GM19043 (cell line): Measurements from ENCODE around the gene CFAP53.
A peak's percentile ranks its signal among the peaks of the same experiment; 100 is the strongest.
"Not testable (repeated sequence)": the region's sequence is repeated elsewhere in the genome, so short reads cannot be mapped to it uniquely, and the experiment has no call there.

Experiments
- ATAC-seq: cut with Tn5 transposase; IDR thresholded peaks from one replicate; pipeline ENCODE4 v1.9.1; 2021; ENCODE audit warnings: low read depth; ENCODE audit not compliant: unreplicated experiment

CFAP53 gene

GRCh38 chr18:50288348-50289107, 22.2 kb upstream of the CFAP53 start:
- not testable (repeated sequence) for ATAC-seq

GRCh38 chr18:50287441-50288347, 21.4 kb upstream of the CFAP53 start, which contains the start of gene CXXC1:
Gene CXXC1 (minus strand): TSS chr18:50287692. CDS start chr18:50287589, 103 bp downstream.
- ATAC-seq, result peak; percentile 89

- no peak for ATAC-seq
Observed at GRCh38 chr18:50287028-50287440, 20.7 kb upstream of the CFAP53 start.

- no peak for ATAC-seq
Observed at GRCh38 chr18:50286391-50287027, 20.2 kb upstream of the CFAP53 start.

GRCh38 chr18:50285631-50286321, 19.5 kb upstream of the CFAP53 start:
- ATAC-seq, result no peak

- ATAC-seq, result no peak
Observed at GRCh38 chr18:50285071-50285470, 18.8 kb upstream of the CFAP53 start.

- no peak for ATAC-seq
Observed at GRCh38 chr18:50284255-50284885, 18.1 kb upstream of the CFAP53 start.

- ATAC-seq, result no peak
Observed at GRCh38 chr18:50283469-50284209, 17.3 kb upstream of the CFAP53 start.

GRCh38 chr18:50282521-50283335, 16.4 kb upstream of the CFAP53 start:
- no peak for ATAC-seq

- no peak for ATAC-seq
Observed at GRCh38 chr18:50281972-50282520, 15.8 kb upstream of the CFAP53 start.

- peak; percentile 95 for ATAC-seq
Observed at GRCh38 chr18:50281295-50281971, 15.1 kb upstream of the CFAP53 start, which contains the start of gene MBD1. Gene MBD1 (minus strand): TSS chr18:50281523. CDS start chr18:50279992, 1,531 bp downstream.

- no peak for ATAC-seq
Observed at GRCh38 chr18:50280707-50281294, 14.5 kb upstream of the CFAP53 start.

GRCh38 chr18:50279752-50280151, 13.5 kb upstream of the CFAP53 start:
- ATAC-seq, result no peak

GRCh38 chr18:50277942-50278341, 11.6 kb upstream of the CFAP53 start:
- no peak for ATAC-seq

GRCh38 chr18:50276452-50276851, 10.2 kb upstream of the CFAP53 start:
- ATAC-seq, result no peak

- ATAC-seq, result no peak
Observed at GRCh38 chr18:50275503-50276036, 9.3 kb upstream of the CFAP53 start.

GRCh38 chr18:50274941-50275340, 8.6 kb upstream of the CFAP53 start:
- no peak for ATAC-seq
